Measurements from ENCODE around the gene CBX1. TPM values are rescaled to one million over a fixed set of nuclear protein-coding genes. Genes with fewer than 3 reads are reported as not detected.

The CBX1 gene
- polyA plus RNA-seq, 2 of the 4 experiments (the other 2 are of a cell fraction) = 84.4 to 173 TPM

DNA sequence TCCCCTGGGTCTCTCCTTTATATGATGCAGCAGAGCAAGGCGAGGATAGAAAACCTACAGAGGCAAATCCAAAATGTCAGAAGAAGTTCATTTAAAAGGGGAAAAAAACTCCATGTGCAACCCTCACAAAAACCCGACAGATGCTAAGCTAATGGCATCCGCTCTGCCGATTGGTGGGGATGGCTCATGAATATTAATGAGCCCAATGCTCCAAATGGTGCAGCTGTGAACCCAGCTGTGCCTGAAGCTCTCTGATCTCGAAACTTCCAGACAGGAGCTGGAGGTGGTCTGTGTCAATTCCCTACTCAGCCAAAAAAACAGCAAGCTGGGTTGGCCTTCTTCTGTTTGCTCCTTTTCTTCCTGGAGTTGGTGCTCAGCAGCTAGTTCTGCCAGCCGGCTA, 21.8 kb upstream of the CBX1 start:
- POLR2A ChIA-PET = interaction anchor here (1.2 kb wide), 1 partner anchor 98 kb away, joined by 3 read pairs; no protein-coding TSS in a partner anchor
- H3K4me2 ChIP-seq = no peak overlapping the region
- ATAC-seq (no peak), DNase-seq (ENCODE audit: low read depth in 1 of 2, low spot score in 1 of 2) (no peak), FAIRE-seq (no peak)
- peaks cover 12% of the 10 kb centered on the region for H3K4me1 ChIP-seq
- no peak overlapping the region for H3K4me3 ChIP-seq
- no peak for TF ChIP-seq PHF8 (IDR thresholded peaks at IDR 0.05; ENCODE audit: borderline replicate concordance, low read depth)
- no peak for TF ChIP-seq POLR2A (IDR thresholded peaks at IDR 0.05; ENCODE audit: low read length)
- no peak for TF ChIP-seq POLR2AphosphoS2 (conservative IDR thresholded peaks at IDR 0.05; ENCODE audit: low read length)
- TF ChIP-seq EP300 (IDR thresholded peaks at IDR 0.05) = no peak
- TF ChIP-seq SMC3 (IDR thresholded peaks at IDR 0.05) = no peak
- no peak for TF ChIP-seq HOXB5 (CRISPR knock-in tag; IDR thresholded peaks at IDR 0.05)
- TF ChIP-seq RARB (CRISPR knock-in tag; IDR thresholded peaks at IDR 0.05) = no peak
- 87% methylated on average over 6 of the region's 6 CpGs for WGBS (ENCODE audit: missing lambda C conversion rate)
- H3K27ac ChIP-seq = no peak overlapping the region
- CTCF ChIA-PET = interaction anchor here (0.6 to 14.2 kb wide), 15 partner anchors 8 to 513 kb away, joined by 3 to 196 read pairs (median 5); no protein-coding TSS in a partner anchor
- no peaks in the 10 kb centered on the region for H3K9me3 ChIP-seq

DNA sequence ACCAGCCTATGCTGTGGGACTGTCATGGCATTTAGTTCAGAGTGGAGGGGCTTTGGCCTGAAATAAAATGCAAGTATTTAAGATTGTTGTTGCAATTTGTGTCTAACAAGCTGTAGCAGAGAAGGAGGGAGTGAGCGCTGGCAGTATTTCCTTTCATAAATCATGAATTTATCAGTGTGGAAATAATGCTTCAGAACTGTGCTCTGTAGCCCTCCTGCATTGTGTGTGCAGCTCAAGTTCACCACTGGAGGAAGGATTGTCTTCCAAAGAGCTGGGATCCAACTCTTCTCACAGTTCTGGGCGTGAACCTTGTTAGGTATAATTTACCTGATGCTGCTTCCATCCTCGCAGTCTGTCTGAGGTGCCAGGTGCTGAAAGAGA, 21.4 kb upstream of the CBX1 start:
- TF ChIP-seq RCOR1 (IDR thresholded peaks at IDR 0.05; ENCODE audit: low read depth, low read length) = no peak
- no peak for TF ChIP-seq TFCP2L1 (CRISPR knock-in tag; IDR thresholded peaks at IDR 0.05)
- TF ChIP-seq CEBPB (IDR thresholded peaks at IDR 0.05) = no peak
- TF ChIP-seq, protein P1, sequence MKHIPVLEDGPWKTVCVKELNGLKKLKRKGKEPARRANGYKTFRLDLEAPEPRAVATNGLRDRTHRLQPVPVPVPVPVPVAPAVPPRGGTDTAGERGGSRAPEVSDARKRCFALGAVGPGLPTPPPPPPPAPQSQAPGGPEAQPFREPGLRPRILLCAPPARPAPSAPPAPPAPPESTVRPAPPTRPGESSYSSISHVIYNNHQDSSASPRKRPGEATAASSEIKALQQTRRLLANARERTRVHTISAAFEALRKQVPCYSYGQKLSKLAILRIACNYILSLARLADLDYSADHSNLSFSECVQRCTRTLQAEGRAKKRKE (CRISPR knock-in tag; IDR thresholded peaks at IDR 0.05; ENCODE audit: low read depth) = no peak
- no peak for TF ChIP-seq POLR2A (IDR thresholded peaks at IDR 0.05; ENCODE audit: low read length)
- TF ChIP-seq CBX8 (IDR thresholded peaks at IDR 0.05) = no peak
- no peak for TF ChIP-seq ZNF302 (CRISPR knock-in tag; IDR thresholded peaks at IDR 0.05)
- TF ChIP-seq CHD2 (IDR thresholded peaks at IDR 0.05; ENCODE audit: low read length, partially characterized antibody) = no peak
- TF ChIP-seq RFX5 (IDR thresholded peaks at IDR 0.05) = no peak
- no peak for TF ChIP-seq CBX2 (IDR thresholded peaks at IDR 0.05; ENCODE audit: borderline replicate concordance, low read depth)
- TF ChIP-seq, protein P2, sequence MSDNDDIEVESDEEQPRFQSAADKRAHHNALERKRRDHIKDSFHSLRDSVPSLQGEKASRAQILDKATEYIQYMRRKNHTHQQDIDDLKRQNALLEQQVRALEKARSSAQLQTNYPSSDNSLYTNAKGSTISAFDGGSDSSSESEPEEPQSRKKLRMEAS (IDR thresholded peaks at IDR 0.05) = no peak
- Histone ChIP-seq H3K4me2 (no peak overlapping the region), H3K4me1 (peaks cover 10% of the 10 kb centered on the region), H3K9me3 (no peaks in the 10 kb centered on the region), H3K27ac (no peak overlapping the region), H3K4me3 (no peak overlapping the region)
- ChIA-PET CTCF (interaction anchor here (0.8 to 14.2 kb wide), 12 partner anchors 8 to 514 kb away, joined by 3 to 196 read pairs (median 10); no protein-coding TSS in a partner anchor), POLR2A (no interaction called here)
- FAIRE-seq (no peak), ATAC-seq (no peak), DNase-seq (ENCODE audit: low read depth in 1 of 2, low spot score in 1 of 2) (no peak)
- 91% methylated on average over 3 of the region's 3 CpGs for WGBS (ENCODE audit: missing lambda C conversion rate)

DNA sequence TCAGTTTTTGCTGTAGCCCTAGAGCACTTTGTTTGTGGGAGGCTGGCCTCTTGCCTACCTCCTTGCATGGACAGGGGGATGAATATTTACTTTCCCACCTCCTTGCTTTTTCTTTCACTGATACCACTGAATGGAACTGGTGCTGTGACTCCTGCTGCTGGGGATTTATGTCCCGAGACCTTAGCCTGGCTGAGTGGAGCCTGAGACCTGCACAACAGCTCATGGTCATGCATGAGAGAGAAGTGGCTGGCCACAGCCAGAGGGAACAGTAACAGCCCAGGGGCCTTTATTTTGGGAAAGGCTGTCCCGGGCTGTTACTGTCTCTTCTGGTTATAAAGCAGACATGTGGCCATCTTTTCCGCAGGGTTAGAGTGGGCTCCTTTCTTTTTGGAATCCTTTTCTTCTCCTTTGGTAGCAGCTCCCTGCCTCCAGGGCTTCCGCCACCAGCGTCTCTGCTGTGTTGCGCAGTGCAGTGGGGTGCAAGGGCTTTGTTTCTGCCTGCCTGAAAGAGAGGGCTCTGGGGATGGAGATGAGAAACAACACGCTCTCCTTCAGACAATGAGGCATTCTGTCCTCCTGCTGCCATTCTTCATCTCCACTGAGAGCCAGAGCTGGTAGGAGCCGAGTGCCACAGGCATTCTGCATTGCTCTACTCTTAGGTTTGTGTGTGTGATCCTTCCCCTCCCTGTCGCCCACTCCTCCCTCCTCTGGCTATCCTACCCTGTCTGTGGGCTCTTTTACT, 20.8 kb upstream of the CBX1 start:
- no peak overlapping the region for H3K4me2 ChIP-seq
- CTCF ChIA-PET = interaction anchor here (0.8 to 14.2 kb wide), 11 partner anchors 9 to 94 kb away, joined by 3 to 196 read pairs (median 8); partner anchors contain the start of gene SNX11
- POLR2A ChIA-PET = no interaction called here
- TF ChIP-seq HOXB5 (CRISPR knock-in tag; IDR thresholded peaks at IDR 0.05) (no peak), RCOR1 (IDR thresholded peaks at IDR 0.05; ENCODE audit: low read depth, low read length) (no peak)
- no peak for ATAC-seq
- no peak overlapping the region for H3K27ac ChIP-seq
- H3K4me3 ChIP-seq = no peak overlapping the region
- FAIRE-seq = no peak
- 78% methylated on average over 9 of the region's 9 CpGs for WGBS (ENCODE audit: missing lambda C conversion rate)
- DNase-seq (ENCODE audit: low read depth in 1 of 2, low spot score in 1 of 2) = no peak
- peaks cover 4% of the 10 kb centered on the region for H3K4me1 ChIP-seq
- no peaks in the 10 kb centered on the region for H3K9me3 ChIP-seq

DNA sequence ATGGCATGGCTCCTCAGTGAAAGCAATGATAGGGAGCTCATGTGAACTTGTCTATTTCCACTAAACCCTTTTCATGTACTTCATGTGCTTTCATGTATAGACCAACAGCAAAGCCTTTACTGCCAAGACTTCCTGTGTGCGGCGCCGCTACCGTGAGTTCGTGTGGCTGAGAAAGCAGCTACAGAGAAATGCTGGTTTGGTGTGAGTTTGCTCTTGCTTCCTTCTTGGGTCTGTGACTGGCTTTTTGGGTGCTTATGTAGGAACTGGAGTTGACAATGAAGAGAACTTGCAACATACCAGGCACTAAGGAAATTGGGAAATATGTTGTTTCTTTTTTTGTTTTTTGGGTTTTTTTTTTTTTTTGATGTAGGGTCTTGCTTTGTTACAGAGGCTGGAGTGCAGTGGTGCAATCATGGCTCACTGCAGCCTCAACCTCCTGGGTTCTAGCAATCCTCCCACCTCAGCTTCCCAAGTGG, 12.0 kb upstream of the CBX1 start:
- FAIRE-seq = no peak
- POLR2A ChIA-PET = no interaction called here
- no peak for ATAC-seq
- H3K4me3 ChIP-seq = no peak overlapping the region
- no peak for DNase-seq (ENCODE audit: low read depth in 1 of 2, low spot score in 1 of 2)
- H3K4me2 ChIP-seq = no peak overlapping the region
- H3K9me3 ChIP-seq = no peaks in the 10 kb centered on the region
- peaks cover 9% of the 10 kb centered on the region for H3K4me1 ChIP-seq
- WGBS (ENCODE audit: missing lambda C conversion rate) = 97% methylated on average over 5 of the region's 5 CpGs
- H3K27ac ChIP-seq = no peak overlapping the region
- CTCF ChIA-PET = interaction anchor here (0.6 to 3.1 kb wide), 11 partner anchors 11 to 835 kb away, joined by 3 to 17 read pairs (median 5); no protein-coding TSS in a partner anchor
- TF ChIP-seq ZNF302 (CRISPR knock-in tag; IDR thresholded peaks at IDR 0.05) = no peak
- no peak for TF ChIP-seq JUNB (IDR thresholded peaks at IDR 0.05)
- no peak for TF ChIP-seq RARB (CRISPR knock-in tag; IDR thresholded peaks at IDR 0.05)
- no peak for TF ChIP-seq EHMT2 (IDR thresholded peaks at IDR 0.05; ENCODE audit: low read depth)
- TF ChIP-seq SREBF2 (IDR thresholded peaks at IDR 0.05) = no peak
- TF ChIP-seq NR3C1 (IDR thresholded peaks at IDR 0.05) = no peak
- no peak for TF ChIP-seq JUN (IDR thresholded peaks at IDR 0.05)
- no peak for TF ChIP-seq MYC (IDR thresholded peaks at IDR 0.05; ENCODE audit: borderline replicate concordance, low read length)

Data from A549 (cell line).